GM18507 (cell line): Measurements from ENCODE around the gene CABYR.
"Not testable (repeated sequence)": the region's sequence is repeated elsewhere in the genome, so short reads cannot be mapped to it uniquely, and the experiment has no call there.

Experiments used
- DNase-seq: peaks from one replicate; pipeline ENCODE4 v3.0.0; 2011; ENCODE audit warnings: low read depth; ENCODE audit not compliant: insufficient read length; ENCODE audit errors: extremely low spot score
- FAIRE-seq: peaks from 2 replicates; lab custom pipeline; 2011; peaks lifted over from hg19 to GRCh38; lab: Jason Lieb, UNC

Gene CABYR

GRCh38 chr18:24126155-24126961 is 12.5 kb upstream of the CABYR start:
- FAIRE-seq (no peak), DNase-seq (no peak)

GRCh38 chr18:24127735-24128134 is 11.1 kb upstream of the CABYR start:
- FAIRE-seq (no peak), DNase-seq (no peak)

- no peak for FAIRE-seq
- DNase-seq: no peak
Observed at GRCh38 chr18:24128700-24129099, 10.2 kb upstream of the CABYR start.

- FAIRE-seq: no peak
Observed at GRCh38 chr18:24130494-24130893, 8.4 kb upstream of the CABYR start.

GRCh38 chr18:24136967-24137373 is 1.9 kb upstream of the CABYR start:
- DNase-seq (no peak), FAIRE-seq (peak; percentile 60)

More at GRCh38 chr18:24130494-24130893, 8.4 kb upstream of the CABYR start:
- no peak for DNase-seq

- no peak for DNase-seq
- FAIRE-seq: no peak
Observed at GRCh38 chr18:24138409-24138788, 463 bp upstream of the CABYR start.

- FAIRE-seq (no peak), DNase-seq (no peak)
Observed at GRCh38 chr18:24140697-24141096, 1.8 kb downstream of the CABYR start.

- FAIRE-seq: no peak
Observed at GRCh38 chr18:24142376-24142775, 3.5 kb downstream of the CABYR start.

GRCh38 chr18:24149591-24149990 is 10.7 kb downstream of the CABYR start:
- DNase-seq, FAIRE-seq: not testable (repeated sequence)

More at GRCh38 chr18:24142376-24142775, 3.5 kb downstream of the CABYR start:
- no peak for DNase-seq

GRCh38 chr18:24153397-24153796 is 14.5 kb downstream of the CABYR start:
- FAIRE-seq: no peak

GRCh38 chr18:24157855-24158254 is 19.0 kb downstream of the CABYR start:
- no peak for FAIRE-seq
- no peak for DNase-seq

More at GRCh38 chr18:24153397-24153796, 14.5 kb downstream of the CABYR start:
- no peak for DNase-seq

GRCh38 chr18:24160086-24160485 is 21.2 kb downstream of the CABYR start:
- DNase-seq (no peak), FAIRE-seq (no peak)

- DNase-seq: no peak
- FAIRE-seq: no peak
Observed at GRCh38 chr18:24161304-24161703, 22.4 kb downstream of the CABYR start.

GRCh38 chr18:24168496-24168895 is 29.6 kb downstream of the CABYR start:
- FAIRE-seq: no peak
- DNase-seq: no peak

GRCh38 chr18:24170360-24170759 is 31.5 kb downstream of the CABYR start:
- FAIRE-seq (no peak), DNase-seq (no peak)

GRCh38 chr18:24173997-24174396 is 35.1 kb downstream of the CABYR start:
- DNase-seq (no peak), FAIRE-seq (no peak)

GRCh38 chr18:24176727-24177416 is 38.0 kb downstream of the CABYR start:
- FAIRE-seq (peak; percentile 80), DNase-seq (no peak)

- FAIRE-seq (no peak), DNase-seq (no peak)
Observed at GRCh38 chr18:24177499-24178133, 38.8 kb downstream of the CABYR start.

- DNase-seq (no peak), FAIRE-seq (no peak)
Observed at GRCh38 chr18:24180048-24180447, 41.2 kb downstream of the CABYR start.

- no peak for FAIRE-seq
Observed at GRCh38 chr18:24181806-24182205, 42.9 kb downstream of the CABYR start.

More at GRCh38 chr18:24181806-24182205, 42.9 kb downstream of the CABYR start:
- DNase-seq: no peak
